ENCODE measurements around the gene MKX.

The MKX gene, protein sequence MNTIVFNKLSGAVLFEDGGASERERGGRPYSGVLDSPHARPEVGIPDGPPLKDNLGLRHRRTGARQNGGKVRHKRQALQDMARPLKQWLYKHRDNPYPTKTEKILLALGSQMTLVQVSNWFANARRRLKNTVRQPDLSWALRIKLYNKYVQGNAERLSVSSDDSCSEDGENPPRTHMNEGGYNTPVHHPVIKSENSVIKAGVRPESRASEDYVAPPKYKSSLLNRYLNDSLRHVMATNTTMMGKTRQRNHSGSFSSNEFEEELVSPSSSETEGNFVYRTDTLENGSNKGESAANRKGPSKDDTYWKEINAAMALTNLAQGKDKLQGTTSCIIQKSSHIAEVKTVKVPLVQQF

DNA sequence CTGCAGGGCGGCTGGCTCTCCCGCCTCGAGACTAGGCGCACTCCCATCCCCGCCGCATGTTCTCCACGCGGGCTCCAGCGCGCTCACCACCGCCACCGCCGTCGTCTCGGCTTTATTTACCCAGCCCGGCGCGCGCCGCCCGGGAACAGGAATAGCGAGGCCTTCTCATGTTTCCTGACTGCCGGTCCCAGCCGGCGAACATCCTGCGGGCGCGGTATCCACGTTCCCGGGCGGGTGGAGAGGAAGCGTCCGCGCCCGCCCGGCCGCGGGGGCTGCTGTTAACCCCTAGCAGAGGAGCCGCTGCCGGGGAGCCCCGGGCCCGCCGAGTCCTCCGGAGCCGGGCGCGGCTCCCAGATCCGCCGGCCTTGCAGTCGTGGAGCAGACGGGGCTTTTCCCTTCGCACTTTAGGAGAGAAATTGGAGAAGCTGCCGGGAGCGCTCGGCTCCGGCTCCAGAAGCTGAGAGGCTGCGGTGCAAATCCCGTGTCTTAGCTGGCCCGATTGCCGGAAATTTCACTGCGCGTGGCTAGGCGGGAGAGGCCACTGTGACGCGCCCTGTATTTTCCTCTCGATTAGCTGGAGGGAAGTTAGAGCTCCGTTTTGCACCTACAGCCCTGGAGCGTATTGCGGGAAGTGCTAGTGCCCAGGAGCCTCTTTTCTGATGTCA is at the start of gene MKX:
Gene MKX (minus strand): TSS at position 88 of the 665 bp plus-strand sequence. CDS start 2,404 bp downstream, outside the sequence.
- DNase-seq = peak; percentile 47

- no peak for DNase-seq
These were observed 48.5 kb upstream of the MKX start for GRCh38 chr10:27794157-27794556.

- DNase-seq = no peak
These were observed 46.6 kb upstream of the MKX start for GRCh38 chr10:27792216-27792615.

- no peak for DNase-seq
These were observed 38.7 kb upstream of the MKX start for GRCh38 chr10:27784272-27784671.

GRCh38 chr10:27783660-27784059 is 38.0 kb upstream of the MKX start:
- no peak for DNase-seq

DNA sequence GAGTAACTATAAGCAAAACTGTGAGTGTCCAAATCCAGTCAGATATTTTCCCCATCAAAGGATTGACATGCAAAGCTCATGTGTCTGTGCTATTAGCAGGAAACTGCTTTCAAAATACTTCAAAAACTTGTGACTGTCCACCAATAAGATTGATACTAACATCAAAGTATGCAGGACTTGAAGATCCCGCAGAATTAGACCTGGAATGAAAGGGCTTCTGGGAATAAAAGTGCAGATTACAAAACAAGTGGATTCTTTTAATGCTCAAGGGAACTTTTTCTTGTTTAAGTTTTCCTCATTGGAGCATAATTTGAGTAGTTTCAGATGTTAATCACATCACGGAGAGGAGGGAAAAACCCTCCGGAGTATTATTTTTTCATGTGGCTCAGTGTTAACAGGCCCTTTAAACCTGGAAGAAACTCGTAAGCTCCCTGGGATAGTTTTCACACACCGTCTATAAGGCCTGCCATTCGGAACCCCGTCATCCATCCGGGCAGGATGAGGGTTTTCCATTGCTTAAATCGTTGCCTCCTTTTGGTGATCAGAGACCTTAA is 33.9 kb upstream of the MKX start:
- no peak for DNase-seq

- DNase-seq = no peak
These were observed 29.2 kb upstream of the MKX start for GRCh38 chr10:27774831-27775230.

GRCh38 chr10:27771231-27771630 is 25.6 kb upstream of the MKX start:
- no peak for DNase-seq

DNA sequence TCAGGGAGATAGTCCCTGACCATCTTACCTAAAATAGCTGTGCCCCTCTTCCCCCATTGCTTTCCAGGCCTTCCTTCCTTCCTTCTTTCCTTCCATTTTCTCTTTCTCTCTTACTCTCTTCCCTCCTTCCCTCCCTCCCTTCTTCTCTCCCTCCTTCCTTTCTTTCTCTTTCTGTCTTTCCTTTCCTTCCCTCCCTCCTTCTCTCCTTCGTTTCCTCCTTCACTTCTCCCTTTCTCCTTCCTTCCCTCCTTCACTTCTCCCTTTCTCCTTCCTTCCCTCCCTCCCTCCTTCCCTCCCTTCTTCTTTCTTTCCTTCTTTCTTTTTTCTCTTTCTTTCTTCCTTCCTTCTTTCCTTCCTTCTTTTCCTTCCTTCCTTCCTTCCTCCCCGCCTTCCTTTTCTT is 24.6 kb upstream of the MKX start:
- no peak for DNase-seq

DNA sequence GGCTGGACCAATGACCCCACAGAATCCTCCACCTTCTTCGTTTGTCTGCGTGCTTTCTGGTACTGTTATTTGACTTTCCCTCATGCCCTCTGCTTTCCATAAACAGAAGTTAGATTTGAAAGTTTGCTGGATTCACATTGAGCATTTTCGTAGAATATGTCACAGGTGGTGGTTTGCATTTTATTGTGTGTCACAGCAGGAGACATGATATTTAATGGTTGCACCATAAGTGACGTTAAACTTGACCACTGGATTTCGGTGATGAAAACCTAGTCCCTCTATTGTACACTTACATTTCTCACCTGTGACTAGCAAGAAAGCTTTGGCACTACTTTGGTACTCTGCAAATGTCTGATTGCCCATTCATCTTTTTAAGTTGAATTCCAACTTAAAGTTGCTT is 15.2 kb upstream of the MKX start:
- DNase-seq = no peak

GRCh38 chr10:27759483-27760272 is 14.1 kb upstream of the MKX start:
- no peak for DNase-seq

DNA sequence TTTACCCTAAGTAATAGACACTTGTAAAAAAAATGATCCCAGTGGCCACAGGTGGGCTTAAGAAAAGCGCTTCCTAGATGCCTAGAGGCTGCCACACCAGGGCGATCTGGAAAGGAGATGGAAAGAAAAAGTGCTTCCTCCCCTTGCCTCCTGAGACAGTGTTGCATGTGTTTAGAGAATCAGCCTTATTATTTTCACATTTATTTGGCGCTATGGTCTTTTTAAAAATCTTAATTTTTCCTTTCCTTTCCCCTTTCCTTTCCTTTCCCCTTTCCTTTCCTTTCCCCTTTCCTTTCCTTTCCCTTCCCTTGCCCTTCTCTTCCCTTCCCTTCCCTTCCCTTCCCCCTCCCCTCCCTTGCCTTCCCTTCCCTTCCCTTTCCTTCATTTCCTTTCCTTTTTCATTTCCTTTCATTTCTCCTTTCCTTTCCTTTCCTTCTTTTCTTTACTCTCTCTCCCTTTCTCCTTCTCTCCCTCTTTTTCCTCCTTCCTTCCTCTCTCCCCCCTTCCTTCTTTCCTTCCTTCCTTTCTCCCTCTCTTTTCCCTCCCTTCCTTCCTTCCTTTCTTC is 7.1 kb upstream of the MKX start:
- DNase-seq = no peak

- no peak for DNase-seq
These were observed 3.0 kb upstream of the MKX start for GRCh38 chr10:27748601-27749000.

DNA sequence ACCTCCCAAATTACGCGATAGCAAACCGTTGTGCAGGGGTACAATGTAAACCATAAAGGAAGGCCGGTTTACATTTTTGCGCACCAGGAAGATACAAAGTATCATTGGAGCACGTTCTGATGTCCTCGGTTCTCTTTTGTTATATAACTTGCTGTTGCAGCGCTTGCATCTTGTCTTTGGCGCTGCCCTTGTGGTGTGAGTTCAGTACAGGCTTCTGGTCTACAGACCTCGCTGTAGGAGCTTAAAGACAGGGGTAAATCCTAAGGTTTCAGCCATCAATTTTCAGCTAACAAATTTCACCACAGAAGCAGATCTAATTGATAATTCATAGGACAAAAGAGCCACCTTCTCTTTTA is 1.5 kb upstream of the MKX start:
- DNase-seq = no peak

- DNase-seq = no peak
These were observed 927 bp upstream of the MKX start for GRCh38 chr10:27746397-27747095.

GRCh38 chr10:27744802-27745731 is 552 bp downstream of the MKX start:
- DNase-seq = no peak

- DNase-seq = no peak
These were observed 1.5 kb downstream of the MKX start for GRCh38 chr10:27743877-27744801.

GRCh38 chr10:27743012-27743876 is 2.4 kb downstream of the MKX start:
- DNase-seq = no peak
